ENCODE measurements around the gene PARP11. TPM values are rescaled to one million over a fixed set of nuclear protein-coding genes. Genes with fewer than 3 reads are reported as not detected.

Gene PARP11
- total and polyA plus RNA-seq, 2 donors (not counting 1 experiment from before 2014, with no cell fraction given): 6.4 to 26.3 TPM

GRCh38 chr12:3902921-3903320, 29.7 kb upstream of the PARP11 start:
- Mint-ChIP-seq H3K9me3 (ENCODE audit: insufficient read depth) (peaks cover 3% of the 10 kb centered on the region), H3K4me3 (no peak overlapping the region), H3K27me3 (peaks cover 21% of the 10 kb centered on the region), H3K27ac (no peak overlapping the region), H3K4me1 (peaks cover 5% of the 10 kb centered on the region)
- H3K36me3 ChIP-seq (replicated peaks in 1 of 2; ENCODE audit: control extremely low read depth in 1 of 2, control insufficient read depth in 1 of 2, extremely low read depth in 1 of 2, insufficient read depth in 2 of 2, low read length in 1 of 2): no peaks in the 10 kb centered on the region
- no peak overlapping the region for H3K4me3 ChIP-seq (ENCODE audit: control extremely low read depth in 1 of 5, extremely low read depth in 1 of 5, insufficient read depth in 1 of 5, low read depth in 2 of 5, low read length in 4 of 5)
- CTCF ChIA-PET: no interaction called here
- intact Hi-C loops (cut with micrococcal nuclease): no loop called here
- POLR2A ChIA-PET: no interaction called here
- TF ChIP-seq EZH2 (IDR thresholded peaks at IDR 0.05; ENCODE audit: borderline replicate concordance, insufficient read depth, low read depth, low read length, poor library complexity, severe bottlenecking) (no peak), CTCF (IDR thresholded peaks at IDR 0.05) (no peak)
- H3K9me3 ChIP-seq (ENCODE audit: control extremely low read depth in 1 of 3, control insufficient read depth in 2 of 3, insufficient read depth in 1 of 3, low read length in 2 of 3): no peaks in the 10 kb centered on the region
- no peaks in the 10 kb centered on the region for H3K79me2 ChIP-seq (ENCODE audit: control insufficient read depth, insufficient read depth, low read length)
- DNase-seq (no peak), ATAC-seq (ENCODE audit: low read depth) (no peak)
- peaks cover 0 to 3% (median 0%) of the 10 kb centered on the region in 4 experiments for H3K27me3 ChIP-seq (replicated peaks in 1 of 4; ENCODE audit: control extremely low read depth in 1 of 4, control insufficient read depth in 3 of 4, insufficient read depth in 4 of 4, low read length in 3 of 4)
- no peak overlapping the region for H3K27ac ChIP-seq (ENCODE audit: low read length in 2 of 2)
- H3K9ac ChIP-seq (ENCODE audit: low read length): no peak overlapping the region
- H2AFZ ChIP-seq (ENCODE audit: insufficient read depth, low read depth, low read length, poor library complexity, severe bottlenecking): no peak overlapping the region
- H3K4me2 ChIP-seq (replicated peaks; ENCODE audit: low read depth, low read length, poor library complexity, severe bottlenecking): no peak overlapping the region
- H4K20me1 ChIP-seq (ENCODE audit: control insufficient read depth, insufficient read depth, low read length, poor library complexity, severe bottlenecking): no peaks in the 10 kb centered on the region
- peaks cover 0 to 8% of the 10 kb centered on the region in 2 donors for H3K4me1 ChIP-seq (ENCODE audit: control insufficient read depth in 2 of 2, insufficient read depth in 2 of 2, low read length in 2 of 2)

GRCh38 chr12:3901116-3901515, 27.9 kb upstream of the PARP11 start:
- ChIA-PET CTCF (no interaction called here), POLR2A (no interaction called here)
- intact Hi-C loops (cut with micrococcal nuclease): no loop called here
- Histone ChIP-seq H3K27ac (ENCODE audit: low read length in 2 of 2) (no peak overlapping the region), H4K20me1 (ENCODE audit: control insufficient read depth, insufficient read depth, low read length, poor library complexity, severe bottlenecking) (no peaks in the 10 kb centered on the region), H3K4me3 (ENCODE audit: control extremely low read depth in 1 of 5, extremely low read depth in 1 of 5, insufficient read depth in 1 of 5, low read depth in 2 of 5, low read length in 4 of 5) (no peak overlapping the region), H2AFZ (ENCODE audit: insufficient read depth, low read depth, low read length, poor library complexity, severe bottlenecking) (no peak overlapping the region), H3K79me2 (ENCODE audit: control insufficient read depth, insufficient read depth, low read length) (no peaks in the 10 kb centered on the region), H3K4me1 (ENCODE audit: control insufficient read depth in 2 of 2, insufficient read depth in 2 of 2, low read length in 2 of 2) (peaks cover 0 to 5% of the 10 kb centered on the region in 2 donors), H3K27me3 (replicated peaks in 1 of 4; ENCODE audit: control extremely low read depth in 1 of 4, control insufficient read depth in 3 of 4, insufficient read depth in 4 of 4, low read length in 3 of 4) (peaks cover 0 to 3% (median 0%) of the 10 kb centered on the region in 4 experiments), H3K4me2 (replicated peaks; ENCODE audit: low read depth, low read length, poor library complexity, severe bottlenecking) (no peak overlapping the region), H3K9ac (ENCODE audit: low read length) (no peak overlapping the region), H3K9me3 (ENCODE audit: control extremely low read depth in 1 of 3, control insufficient read depth in 2 of 3, insufficient read depth in 1 of 3, low read length in 2 of 3) (no peaks in the 10 kb centered on the region), H3K36me3 (replicated peaks in 1 of 2; ENCODE audit: control extremely low read depth in 1 of 2, control insufficient read depth in 1 of 2, extremely low read depth in 1 of 2, insufficient read depth in 2 of 2, low read length in 1 of 2) (no peaks in the 10 kb centered on the region)
- ATAC-seq (ENCODE audit: low read depth): no peak
- no peak overlapping the region for H3K4me3 Mint-ChIP-seq
- H3K27ac Mint-ChIP-seq: no peak overlapping the region
- no peak for DNase-seq
- H3K27me3 Mint-ChIP-seq: peaks cover 19% of the 10 kb centered on the region
- TF ChIP-seq EZH2 (IDR thresholded peaks at IDR 0.05; ENCODE audit: borderline replicate concordance, insufficient read depth, low read depth, low read length, poor library complexity, severe bottlenecking) (no peak), CTCF (IDR thresholded peaks at IDR 0.05) (no peak)
- peaks cover 4% of the 10 kb centered on the region for H3K4me1 Mint-ChIP-seq
- H3K9me3 Mint-ChIP-seq (ENCODE audit: insufficient read depth): peaks cover 3% of the 10 kb centered on the region
